Sigmoid colon (tissue), 7 donors: ENCODE data around the gene AQP6. TPM values are rescaled to one million over a fixed set of nuclear protein-coding genes. Genes with fewer than 3 reads are reported as not detected.
A peak's percentile ranks its signal among the peaks of the same experiment; 100 is the strongest.

Experiments
- DNase-seq: peaks from one replicate; pipeline ENCODE4 v3.0.0-alpha.2; 2019
- H3K27ac ChIP-seq, 4 donors: fragments of 200-600 bp; sonication (generic); one replicate each; pipeline ENCODE4 v1.5.1; 2016 to 2019; ENCODE audit warnings: mild to moderate bottlenecking in 1 of 4
- H3K27me3 ChIP-seq, 3 donors: fragments of 200-600 bp; sonication (generic); one replicate each; pipeline ENCODE4 v1.5.1; 2019; ENCODE audit warnings: mild to moderate bottlenecking in 1 of 3
- H3K36me3 ChIP-seq, 4 donors: fragments of 200-600 bp; sonication (generic); one replicate each; pipeline ENCODE4 v1.5.1; 2016 to 2019
- H3K4me1 ChIP-seq, 4 donors: fragments of 200-600 bp; sonication (generic); one replicate each; pipeline ENCODE4 v1.5.1; 2017 to 2019
- H3K4me3 ChIP-seq, 4 donors: fragments of 200-600 bp; sonication (generic); one replicate each; pipeline ENCODE4 v1.5.1; 2017 to 2019; ENCODE audit warnings: mild to moderate bottlenecking in 2 of 4, moderate library complexity in 1 of 4
- H3K9me3 ChIP-seq, 4 donors: fragments of 200-600 bp in 3 of 4; sonication (generic) in 3 of 4; one replicate each; pipeline versions ENCODE4 v1.5.1 to v1.6.1; 2013 to 2019
- EP300 ChIP-seq, 4 donors: sonication (generic); formaldehyde crosslinking; IDR thresholded peaks; one replicate each; pipeline ENCODE4 v1.6.1; 2017; ENCODE audit warnings: antibody characterized with exemption in 4 of 4
- POLR2A ChIP-seq, 2 donors: fragments of 450-650 bp; IDR thresholded peaks; one replicate each; pipeline ENCODE4 v1.6.1; 2016; ENCODE audit warnings: antibody characterized with exemption in 2 of 2, mild to moderate bottlenecking in 2 of 2, moderate library complexity in 2 of 2
- POLR2AphosphoS5 ChIP-seq, 4 donors: sonication (generic); formaldehyde crosslinking; IDR thresholded peaks; one replicate each; pipeline ENCODE4 v1.6.1; 2017; ENCODE audit warnings: antibody characterized with exemption in 4 of 4
- WGBS, 2 donors: extraction: QIAGEN DNeasy Blood & Tissue Kit; methylation state at CpG; one replicate each; pipeline ENCODE4 v1.1.7; 2013; 5-methylcytosine and 5-hydroxymethylcytosine counted together
- intact Hi-C: fragments of 100-400 bp; cut with DNase I; formaldehyde crosslinking; loops from one replicate; pipeline ENCODE4 v1.15.1; 2023
- polyA plus RNA-seq, 3 donors: library from polyadenylated mRNA; stranded (reverse); fragments of 200-250 nt; gene quantifications; one replicate each; pipeline ENCODE4 v1.2.3, GENCODE V29; 2013
- total RNA-seq, 4 donors: library from RNA; depleted of rRNA; stranded (reverse); fragments of >200 nt; gene quantifications; one replicate each; pipeline ENCODE4 v1.1.0, GENCODE V29; 2016
- TF ChIP-seq, protein P1 (sequence below), 4 experiments: fragments of 450-650 bp in 3 of 4; fragments of 200-600 bp in 1 of 4; IDR thresholded peaks; one replicate each; pipeline ENCODE4 v1.5.1; 2016 to 2019; ENCODE audit warnings: antibody characterized with exemption in 4 of 4, mild to moderate bottlenecking in 3 of 4, moderate library complexity in 2 of 4
- donor health status: healthy with polysubstance abuse.
- donor health status: Bipolar disorder and iron deficiency.
- donor health status: healthy.

The AQP6 gene
- total and polyA plus RNA-seq, 7 donors, result 0.12 to 0.83 (median 0.49) TPM; not detected in 2

DNA sequence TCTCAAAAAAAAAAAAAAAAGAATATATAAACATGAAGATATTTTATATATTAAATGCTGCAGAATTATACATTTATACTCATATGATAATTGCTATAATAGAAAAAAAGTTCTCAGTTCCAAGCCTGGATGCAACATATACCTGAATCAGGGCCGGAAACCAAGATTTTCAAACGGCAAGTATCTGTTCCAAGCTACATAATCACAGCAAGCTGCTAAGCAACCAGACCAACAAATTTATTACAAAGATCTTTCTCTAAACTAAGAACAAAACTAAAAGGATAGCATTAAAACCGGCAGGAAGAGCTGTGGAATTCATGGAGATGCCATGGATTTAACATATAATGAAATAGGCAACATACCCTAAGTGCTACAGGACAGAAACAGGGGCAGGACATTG, 45.4 kb downstream of the AQP6 start:
- no peak overlapping the region for H3K4me3 ChIP-seq
- TF ChIP-seq, protein P1, sequence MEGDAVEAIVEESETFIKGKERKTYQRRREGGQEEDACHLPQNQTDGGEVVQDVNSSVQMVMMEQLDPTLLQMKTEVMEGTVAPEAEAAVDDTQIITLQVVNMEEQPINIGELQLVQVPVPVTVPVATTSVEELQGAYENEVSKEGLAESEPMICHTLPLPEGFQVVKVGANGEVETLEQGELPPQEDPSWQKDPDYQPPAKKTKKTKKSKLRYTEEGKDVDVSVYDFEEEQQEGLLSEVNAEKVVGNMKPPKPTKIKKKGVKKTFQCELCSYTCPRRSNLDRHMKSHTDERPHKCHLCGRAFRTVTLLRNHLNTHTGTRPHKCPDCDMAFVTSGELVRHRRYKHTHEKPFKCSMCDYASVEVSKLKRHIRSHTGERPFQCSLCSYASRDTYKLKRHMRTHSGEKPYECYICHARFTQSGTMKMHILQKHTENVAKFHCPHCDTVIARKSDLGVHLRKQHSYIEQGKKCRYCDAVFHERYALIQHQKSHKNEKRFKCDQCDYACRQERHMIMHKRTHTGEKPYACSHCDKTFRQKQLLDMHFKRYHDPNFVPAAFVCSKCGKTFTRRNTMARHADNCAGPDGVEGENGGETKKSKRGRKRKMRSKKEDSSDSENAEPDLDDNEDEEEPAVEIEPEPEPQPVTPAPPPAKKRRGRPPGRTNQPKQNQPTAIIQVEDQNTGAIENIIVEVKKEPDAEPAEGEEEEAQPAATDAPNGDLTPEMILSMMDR (IDR thresholded peaks at IDR 0.05), result no peak
- TF ChIP-seq POLR2AphosphoS5 (IDR thresholded peaks at IDR 0.05), result no peak
- TF ChIP-seq POLR2A (IDR thresholded peaks at IDR 0.05), result no peak
- TF ChIP-seq EP300 (IDR thresholded peaks at IDR 0.05), result no peak
- H3K4me1 ChIP-seq, result peaks cover 0 to 30% (median 21%) of the 10 kb centered on the region in 4 donors
- peak overlapping the region; percentile 61 to 68 (median 64) for H3K27ac ChIP-seq
- 83% methylated on average over 3 of the region's 3 CpGs for WGBS, 2 donors
- H3K27me3 ChIP-seq, result no peaks in the 10 kb centered on the region
- H3K36me3 ChIP-seq, result peaks cover 0 to 13% (median 0%) of the 10 kb centered on the region in 4 donors
- no peaks in the 10 kb centered on the region for H3K9me3 ChIP-seq
- intact Hi-C loops, result no loop called here
- no peak for DNase-seq

DNA sequence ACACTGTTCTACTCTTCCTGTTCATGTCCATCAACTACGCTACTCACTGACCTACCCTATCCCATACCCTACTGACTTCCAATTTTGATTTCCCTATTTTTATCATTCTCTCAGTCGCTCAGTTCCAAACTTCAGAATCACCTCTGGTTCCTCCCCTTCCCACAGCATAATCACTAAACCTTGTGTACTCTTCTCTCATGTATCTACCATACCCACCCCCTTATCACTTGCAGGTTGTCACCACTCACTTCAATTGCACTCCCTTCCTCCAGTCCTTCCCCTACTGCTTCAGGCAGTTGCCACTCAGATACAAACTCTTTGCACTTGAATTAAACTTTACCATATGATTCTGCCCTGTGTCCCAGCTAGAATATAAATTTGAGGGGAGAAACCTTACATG, 46.2 kb downstream of the AQP6 start:
- no peak overlapping the region for H3K27ac ChIP-seq
- no peaks in the 10 kb centered on the region for H3K27me3 ChIP-seq
- WGBS, 2 donors, result 93 to 98% methylated on average over 2 of the region's 2 CpGs
- intact Hi-C loops, result no loop called here
- H3K4me1 ChIP-seq, result peaks cover 0 to 30% (median 21%) of the 10 kb centered on the region in 4 donors
- no peak overlapping the region for H3K4me3 ChIP-seq
- DNase-seq, result no peak
- H3K9me3 ChIP-seq, result no peaks in the 10 kb centered on the region
- TF ChIP-seq, protein P1 (IDR thresholded peaks at IDR 0.05), result no peak
- TF ChIP-seq POLR2AphosphoS5 (IDR thresholded peaks at IDR 0.05) (no peak), EP300 (IDR thresholded peaks at IDR 0.05) (no peak), POLR2A (IDR thresholded peaks at IDR 0.05) (no peak)
- peaks cover 0 to 11% (median 0%) of the 10 kb centered on the region in 4 donors for H3K36me3 ChIP-seq

DNA sequence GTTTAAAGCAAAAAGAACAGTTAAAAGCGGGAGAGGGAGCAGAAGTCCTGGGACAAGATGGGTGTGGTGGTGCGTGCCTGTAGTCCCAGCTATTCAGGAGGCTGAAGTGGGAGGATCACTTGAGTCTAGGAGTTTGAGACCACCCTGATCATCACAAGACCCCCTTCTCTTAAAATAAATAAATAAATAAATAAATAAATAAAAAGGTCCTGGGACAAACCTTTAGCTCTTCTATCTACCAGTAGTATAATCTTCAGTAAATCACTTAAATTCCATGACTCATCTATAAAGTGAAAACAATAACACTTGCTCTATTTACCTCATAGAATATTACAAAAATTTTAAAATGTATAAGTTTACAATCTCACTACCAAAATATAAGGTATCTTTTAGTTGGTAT, 46.8 kb downstream of the AQP6 start:
- intact Hi-C loops, result no loop called here
- TF ChIP-seq EP300 (IDR thresholded peaks at IDR 0.05), result no peak
- TF ChIP-seq, protein P1 (IDR thresholded peaks at IDR 0.05), result no peak
- no peak for TF ChIP-seq POLR2A (IDR thresholded peaks at IDR 0.05)
- no peak for TF ChIP-seq POLR2AphosphoS5 (IDR thresholded peaks at IDR 0.05)
- no peak for DNase-seq
- H3K36me3 ChIP-seq, result peaks cover 0 to 6% (median 0%) of the 10 kb centered on the region in 4 donors
- H3K27me3 ChIP-seq, result no peaks in the 10 kb centered on the region
- H3K4me1 ChIP-seq, result peaks cover 0 to 34% (median 25%) of the 10 kb centered on the region in 4 donors
- 80 to 95% methylated on average over 2 of the region's 2 CpGs for WGBS, 2 donors
- no peak overlapping the region for H3K27ac ChIP-seq
- H3K4me3 ChIP-seq, result no peak overlapping the region
- H3K9me3 ChIP-seq, result no peaks in the 10 kb centered on the region

DNA sequence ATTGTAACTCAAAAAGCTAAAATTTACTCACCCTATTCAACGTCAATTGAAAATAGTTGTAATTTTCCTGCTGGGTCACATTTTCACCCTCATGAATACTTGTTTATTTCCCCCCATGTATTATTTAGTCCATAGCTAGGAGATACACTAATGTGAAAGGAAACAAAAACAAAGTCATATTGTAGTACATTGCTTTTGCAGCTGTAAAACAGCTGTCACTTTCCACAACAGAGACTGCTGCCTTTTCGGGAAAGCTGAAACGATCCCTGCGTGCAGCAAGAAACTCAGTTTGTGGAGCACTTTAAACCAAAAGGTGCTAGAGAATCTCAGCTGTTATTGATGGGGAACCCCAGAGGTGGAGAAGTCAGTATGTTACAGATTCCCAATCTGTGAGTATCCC, 48.3 kb downstream of the AQP6 start:
- Histone ChIP-seq H3K4me1 (peaks cover 0 to 42% (median 30%) of the 10 kb centered on the region in 4 donors), H3K9me3 (no peaks in the 10 kb centered on the region), H3K36me3 (no peaks in the 10 kb centered on the region), H3K4me3 (no peak overlapping the region), H3K27me3 (no peaks in the 10 kb centered on the region), H3K27ac (peak overlapping the region in 3 of 4 donors; percentile 20 to 30 (median 29))
- intact Hi-C loops, result loop anchor here (5.0 kb wide), 1 partner anchor 39 kb away; no protein-coding TSS in a partner anchor
- 79 to 83% methylated on average over 4 of the region's 4 CpGs for WGBS, 2 donors
- DNase-seq, result no peak
- no peak for TF ChIP-seq POLR2AphosphoS5 (IDR thresholded peaks at IDR 0.05)

DNA sequence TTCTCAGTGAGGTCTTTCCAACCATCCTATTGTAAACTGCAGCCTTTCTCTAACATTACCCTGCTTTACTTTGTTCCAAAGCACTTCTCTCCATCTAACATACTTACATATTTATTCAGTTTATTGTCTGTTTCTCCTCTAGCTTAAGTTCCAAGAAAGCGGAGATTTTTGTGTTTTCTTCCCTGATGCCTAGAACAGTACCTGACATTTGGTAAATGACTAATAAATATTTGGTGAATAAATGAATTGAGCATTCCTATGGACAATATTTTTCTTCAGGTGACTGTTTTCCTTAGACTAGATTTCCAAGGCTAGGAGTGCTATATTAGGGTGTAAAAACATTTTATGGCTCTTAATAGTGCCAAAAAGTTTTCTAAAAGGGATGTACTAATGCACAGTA, 50.2 kb downstream of the AQP6 start:
- DNase-seq, result no peak
- TF ChIP-seq, protein P1 (IDR thresholded peaks at IDR 0.05), result no peak
- no peak for TF ChIP-seq EP300 (IDR thresholded peaks at IDR 0.05)
- no peak for TF ChIP-seq POLR2AphosphoS5 (IDR thresholded peaks at IDR 0.05)
- no peak for TF ChIP-seq POLR2A (IDR thresholded peaks at IDR 0.05)
- no peak overlapping the region for H3K27ac ChIP-seq
- intact Hi-C loops, result loop anchor here (5.0 kb wide), 1 partner anchor 41 kb away; no protein-coding TSS in a partner anchor
- H3K9me3 ChIP-seq, result no peaks in the 10 kb centered on the region
- H3K27me3 ChIP-seq, result no peaks in the 10 kb centered on the region
- H3K4me1 ChIP-seq, result peaks cover 0 to 28% (median 18%) of the 10 kb centered on the region in 4 donors
- no peaks in the 10 kb centered on the region for H3K36me3 ChIP-seq
- no peak overlapping the region for H3K4me3 ChIP-seq
- WGBS, 2 donors, result 96 to 97% methylated on average over 1 of the region's 1 CpG
